Measurements from ENCODE around the gene ATIC. TPM values are rescaled to one million over a fixed set of nuclear protein-coding genes. Genes with fewer than 3 reads are reported as not detected.

The ATIC gene
- total and polyA plus RNA-seq, 2 of the 8 experiments (the other 6 are each of a cell fraction or from before 2014, with no cell fraction given): 139 to 319 TPM

DNA sequence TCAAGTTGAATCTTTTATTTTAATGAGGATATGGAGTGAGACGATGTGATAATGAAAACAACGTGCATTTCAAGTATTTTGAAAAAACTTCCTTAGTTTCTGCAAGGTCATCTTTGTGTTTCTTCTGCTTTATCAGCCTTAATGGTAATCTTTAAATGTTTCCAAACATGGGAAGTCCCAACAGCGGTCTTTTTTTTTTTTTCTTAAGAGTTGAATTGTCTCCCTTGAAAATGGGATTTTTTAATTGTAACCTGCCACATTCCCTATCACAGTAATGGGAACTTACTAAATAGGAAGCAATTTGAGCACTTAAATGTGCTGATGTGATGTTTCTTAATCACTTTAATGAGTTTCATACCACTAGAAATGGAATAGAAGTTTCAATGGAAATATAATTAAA lies 45.8 kb downstream of the ATIC start (continued):
- TF ChIP-seq HDAC6 (IDR thresholded peaks at IDR 0.05; ENCODE audit: low read depth, low read length) (no peak), MAFK (IDR thresholded peaks at IDR 0.05; ENCODE audit: low read depth, low read length) (no peak), SIX5 (IDR thresholded peaks at IDR 0.05; ENCODE audit: low read depth, low read length) (no peak), SP1 (IDR thresholded peaks at IDR 0.05; ENCODE audit: low read depth, low read length) (no peak), GTF2F1 (IDR thresholded peaks at IDR 0.05; ENCODE audit: borderline replicate concordance, low read depth, low read length) (no peak)
- TF ChIP-seq, protein P1, sequence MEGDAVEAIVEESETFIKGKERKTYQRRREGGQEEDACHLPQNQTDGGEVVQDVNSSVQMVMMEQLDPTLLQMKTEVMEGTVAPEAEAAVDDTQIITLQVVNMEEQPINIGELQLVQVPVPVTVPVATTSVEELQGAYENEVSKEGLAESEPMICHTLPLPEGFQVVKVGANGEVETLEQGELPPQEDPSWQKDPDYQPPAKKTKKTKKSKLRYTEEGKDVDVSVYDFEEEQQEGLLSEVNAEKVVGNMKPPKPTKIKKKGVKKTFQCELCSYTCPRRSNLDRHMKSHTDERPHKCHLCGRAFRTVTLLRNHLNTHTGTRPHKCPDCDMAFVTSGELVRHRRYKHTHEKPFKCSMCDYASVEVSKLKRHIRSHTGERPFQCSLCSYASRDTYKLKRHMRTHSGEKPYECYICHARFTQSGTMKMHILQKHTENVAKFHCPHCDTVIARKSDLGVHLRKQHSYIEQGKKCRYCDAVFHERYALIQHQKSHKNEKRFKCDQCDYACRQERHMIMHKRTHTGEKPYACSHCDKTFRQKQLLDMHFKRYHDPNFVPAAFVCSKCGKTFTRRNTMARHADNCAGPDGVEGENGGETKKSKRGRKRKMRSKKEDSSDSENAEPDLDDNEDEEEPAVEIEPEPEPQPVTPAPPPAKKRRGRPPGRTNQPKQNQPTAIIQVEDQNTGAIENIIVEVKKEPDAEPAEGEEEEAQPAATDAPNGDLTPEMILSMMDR (IDR thresholded peaks at IDR 0.05; ENCODE audit: control extremely low read depth in 1 of 3, insufficient read depth in 1 of 3, low read depth in 1 of 3, low read length in 3 of 3): no peak
